Heart left ventricle (tissue), 16 donors: Measurements from ENCODE around the gene GALNTL6. TPM values are rescaled to one million over a fixed set of nuclear protein-coding genes. Genes with fewer than 3 reads are reported as not detected.

Experiments used
- ATAC-seq, 4 donors: fragments of 200-7000 bp; cut with Tn5 transposase; one replicate each; pipeline ENCODE4 v1.9.1; 2020 to 2022; ENCODE audit warnings: moderate library complexity in 4 of 4, mild to moderate bottlenecking in 3 of 4, moderate number of reproducible peaks in 1 of 4
- DNase-seq, 5 donors: peaks; one replicate each; pipeline ENCODE4 v3.0.0-alpha.2; 2020
- H3K27ac ChIP-seq, 12 donors: fragments of 200-600 bp; sonication (generic) in 4 of 12; one replicate each; pipeline versions ENCODE4 v1.5.0 to v1.8.0; 2016 to 2022; ENCODE audit warnings: mild to moderate bottlenecking in 2 of 12
- H3K27me3 ChIP-seq, 9 donors: fragments of 200-600 bp; sonication (generic) in 2 of 9; one replicate each; pipeline versions ENCODE4 v1.5.1 to v1.8.0; 2016 to 2022; ENCODE audit warnings: mild to moderate bottlenecking in 3 of 9
- H3K36me3 ChIP-seq, 9 donors: fragments of 200-600 bp; sonication (generic) in 2 of 9; one replicate each; pipeline versions ENCODE4 v1.5.0 to v1.8.0; 2018 to 2022; ENCODE audit warnings: mild to moderate bottlenecking in 2 of 9
- H3K4me1 ChIP-seq, 12 donors: fragments of 200-600 bp; sonication (generic) in 4 of 12; one replicate each; pipeline versions ENCODE4 v1.5.0 to v1.8.0; 2016 to 2022; ENCODE audit warnings: mild to moderate bottlenecking in 3 of 12
- H3K4me3 ChIP-seq, 12 donors: fragments of 200-600 bp; sonication (generic) in 4 of 12; one replicate each; pipeline versions ENCODE4 v1.5.0 to v1.8.0; 2017 to 2022; ENCODE audit warnings: mild to moderate bottlenecking in 9 of 12, moderate library complexity in 4 of 12
- H3K9me3 ChIP-seq, 12 donors: fragments of 200-600 bp; sonication (generic) in 4 of 12; one replicate each; pipeline versions ENCODE4 v1.5.0 to v1.8.0; 2016 to 2022; ENCODE audit warnings: mild to moderate bottlenecking in 1 of 12
- CTCF ChIP-seq, 12 donors: fragments of 200-600 bp; sonication (generic) in 4 of 12; IDR thresholded peaks; one replicate each; pipeline versions ENCODE4 v1.5.0 to v1.8.0; 2018 to 2022; ENCODE audit warnings: antibody characterized with exemption in 12 of 12, mild to moderate bottlenecking in 5 of 12
- POLR2A ChIP-seq, 2 donors: fragments of 450-650 bp; IDR thresholded peaks; one replicate each; pipeline ENCODE4 v1.6.1; 2017; ENCODE audit warnings: antibody characterized with exemption in 2 of 2, mild to moderate bottlenecking in 2 of 2, moderate library complexity in 2 of 2
- WGBS, 4 donors: extraction: QIAGEN DNeasy Blood & Tissue Kit in 2 of 4; methylation state at CpG; one replicate each; pipeline versions ENCODE4 v1.1.5 to v1.1.7; 2013 to 2018; 5-methylcytosine and 5-hydroxymethylcytosine counted together
- intact Hi-C, 10 donors: fragments of 100-400 bp; cut with DNase I; formaldehyde crosslinking; loops; one replicate each; pipeline versions ENCODE4 v1.11.1 to v1.14.2; 2022
- polyA plus RNA-seq, 2 donors: library from polyadenylated mRNA; stranded (reverse); fragments of 200-250 nt; gene quantifications; one replicate each; pipeline ENCODE4 v1.2.3, GENCODE V29; 2013
- total RNA-seq, 9 donors: library from RNA; depleted of rRNA in 2 of 9; stranded (reverse); fragments of >200 nt in 2 of 9; fragmentation: NEBNext Ultra II Directional in 3 of 9; extraction: Animal tissue kit (Norgen Biotek cat#: 25700) in 3 of 9; gene quantifications; one replicate each; pipeline versions ENCODE4 v1.1.0 to v1.2.4, GENCODE V29; 2016 to 2023
- donor health status: ischemic (EF 13 %, LVEDD 7.1; RV severe dilation, severe dysfunction).
- donor health status: healthy with polysubstance abuse.
- donor health status: DM: no; HTN: yes; CAD: no.
- donor health status: DM: no; HTN: no; CAD: no.
- donor health status: ischemic (EF 25% LVEDD 6.9; RV normal size, moderate dysfunction).
- donor health status: ischemic (EF 25% LVEDD 5.7; RV mildly dilated, moderate dysfunction).
- donor health status: healthy.
- donor health status: DM: yes; HTN: yes; CAD: no.
- donor health status: ischemic (EF 35%, LVEDD 5.7; RV mildly dilated, moderate dysfunction).
- donor health status: nonischemic (EF 11% LVEDD 7.7; RV severe dilation, severe dysfunction).
- donor health status: DM: yes; HTN: yes; CAD: no.
- donor health status: PGD.
- donor health status: ischemic (EF 29% LVEDD 5.4; RV normal size, mild dysfunction).
- donor health status: nonischemic (EF 23%, LVEDD 6.1; RV moderate dilation, normal function).

GALNTL6 gene
- total and polyA plus RNA-seq, 11 donors = 0.33 to 0.52 TPM; not detected in 9

DNA sequence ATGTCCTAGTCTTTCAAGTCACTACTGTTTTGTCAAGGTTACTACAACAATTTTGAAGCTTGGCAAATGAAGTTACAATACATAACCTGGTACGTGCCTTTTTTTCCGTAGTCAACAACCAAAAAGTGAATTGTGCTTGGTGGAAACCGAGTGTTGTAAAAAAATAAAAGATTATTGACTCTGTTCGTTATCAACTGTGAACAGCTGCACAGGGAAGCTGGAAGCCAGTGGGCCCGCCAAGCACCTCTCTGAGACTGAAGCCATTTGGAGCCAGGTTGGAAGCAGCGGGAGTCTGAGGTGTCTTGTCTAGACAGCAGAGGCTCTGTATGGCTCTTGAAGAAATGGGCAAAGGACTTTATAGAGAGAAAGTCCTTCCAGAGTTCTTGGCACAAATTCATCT is 119.0 kb downstream of the GALNTL6 start:
- H3K36me3 ChIP-seq = no peaks in the 10 kb centered on the region
- no peaks in the 10 kb centered on the region for H3K27me3 ChIP-seq
- ATAC-seq = no peak
- no peak overlapping the region for H3K27ac ChIP-seq
- H3K4me1 ChIP-seq = no peaks in the 10 kb centered on the region
- intact Hi-C loops = no loop called here
- no peak for TF ChIP-seq POLR2A (IDR thresholded peaks at IDR 0.05)
- no peak for TF ChIP-seq CTCF (IDR thresholded peaks at IDR 0.05)
- H3K4me3 ChIP-seq = no peak overlapping the region
- DNase-seq = no peak
- WGBS, 4 donors = 59 to 76% (median 67%) methylated on average over 6 of the region's 6 CpGs
- H3K9me3 ChIP-seq = no peaks in the 10 kb centered on the region

- no peaks in the 10 kb centered on the region for H3K4me1 ChIP-seq
- no peak overlapping the region for H3K27ac ChIP-seq
- ATAC-seq (no peak), DNase-seq (no peak)
- intact Hi-C loops = no loop called here
- H3K4me3 ChIP-seq = no peak overlapping the region
- no peaks in the 10 kb centered on the region for H3K36me3 ChIP-seq
- no peaks in the 10 kb centered on the region for H3K9me3 ChIP-seq
- H3K27me3 ChIP-seq = no peaks in the 10 kb centered on the region
- no peak for TF ChIP-seq POLR2A (IDR thresholded peaks at IDR 0.05)
- no peak for TF ChIP-seq CTCF (IDR thresholded peaks at IDR 0.05)
- WGBS, 4 donors = 89 to 94% (median 92%) methylated on average over 6 of the region's 6 CpGs
Observed at GRCh38 chr4:171940656-171941055, 127.5 kb downstream of the GALNTL6 start.

DNA sequence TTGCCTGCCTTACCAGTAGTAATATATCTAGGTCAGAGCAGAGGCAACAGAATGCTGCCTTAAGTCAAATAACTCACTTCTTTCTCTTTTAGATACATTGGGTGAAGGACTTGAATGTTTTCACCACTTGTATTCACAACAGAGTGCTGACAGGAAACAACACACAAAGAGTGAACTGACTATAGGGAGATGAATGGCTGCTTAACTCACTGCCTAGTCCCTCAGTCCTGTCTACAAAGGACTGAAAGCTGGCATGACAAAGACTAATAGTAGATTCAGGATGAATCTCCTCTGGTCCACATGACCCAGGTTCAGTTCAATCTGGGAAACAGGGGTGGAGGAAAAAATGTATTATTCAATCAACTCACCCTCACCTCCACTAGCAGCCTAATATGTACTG is 134.2 kb downstream of the GALNTL6 start:
- intact Hi-C loops = no loop called here
- DNase-seq = no peak
- ATAC-seq = no peak
- Histone ChIP-seq H3K36me3 (no peaks in the 10 kb centered on the region), H3K4me1 (no peaks in the 10 kb centered on the region), H3K27me3 (no peaks in the 10 kb centered on the region), H3K4me3 (no peak overlapping the region), H3K9me3 (no peaks in the 10 kb centered on the region), H3K27ac (no peak overlapping the region)
- TF ChIP-seq CTCF (IDR thresholded peaks at IDR 0.05) = no peak
- TF ChIP-seq POLR2A (IDR thresholded peaks at IDR 0.05) = no peak

GRCh38 chr4:171948038-171948437 is 134.8 kb downstream of the GALNTL6 start:
- intact Hi-C loops = no loop called here
- Histone ChIP-seq H3K4me3 (no peak overlapping the region), H3K36me3 (no peaks in the 10 kb centered on the region), H3K4me1 (no peaks in the 10 kb centered on the region), H3K27me3 (no peaks in the 10 kb centered on the region), H3K27ac (no peak overlapping the region), H3K9me3 (no peaks in the 10 kb centered on the region)
- no peak for ATAC-seq
- WGBS, 4 donors = 79 to 90% (median 85%) methylated on average over 2 of the region's 2 CpGs
- TF ChIP-seq CTCF (IDR thresholded peaks at IDR 0.05) = no peak
- no peak for TF ChIP-seq POLR2A (IDR thresholded peaks at IDR 0.05)
- DNase-seq = no peak
